ENCODE results near the gene PYY. TPM values are rescaled to one million over a fixed set of nuclear protein-coding genes. Genes with fewer than 3 reads are reported as not detected.
A peak's percentile ranks its signal among the peaks of the same experiment; 100 is the strongest.
"Not testable (repeated sequence)": the region's sequence is repeated elsewhere in the genome, so short reads cannot be mapped to it uniquely, and the experiment has no call there.

The PYY gene
- polyA plus RNA-seq, 1 donor: 36.2 TPM

- no peaks in the 10 kb centered on the region for H3K9me3 ChIP-seq (ENCODE audit: control insufficient read depth, low read depth, low read length)
- WGBS (ENCODE audit: insufficient coverage, low lambda C conversion rate): no CpG with 5 or more reads among the region's 3 CpGs
- H3K36me3 ChIP-seq (ENCODE audit: control insufficient read depth, insufficient read depth, low read length): no peaks in the 10 kb centered on the region
- H3K4me3 ChIP-seq (ENCODE audit: low read length): no peak overlapping the region
- DNase-seq: no peak
- H3K27ac ChIP-seq (ENCODE audit: low read length): no peak overlapping the region
- no peaks in the 10 kb centered on the region for H3K4me1 ChIP-seq (ENCODE audit: control insufficient read depth, insufficient read depth, low read length)
- H3K27me3 ChIP-seq (ENCODE audit: control insufficient read depth, insufficient read depth, low read length): peaks cover 15% of the 10 kb centered on the region
Measured at GRCh38 chr17:43966276-43966675, 12.5 kb upstream of the PYY start.

GRCh38 chr17:43962479-43962878, 8.7 kb upstream of the PYY start:
- no peaks in the 10 kb centered on the region for H3K4me1 ChIP-seq (ENCODE audit: control insufficient read depth, insufficient read depth, low read length)

DNA sequence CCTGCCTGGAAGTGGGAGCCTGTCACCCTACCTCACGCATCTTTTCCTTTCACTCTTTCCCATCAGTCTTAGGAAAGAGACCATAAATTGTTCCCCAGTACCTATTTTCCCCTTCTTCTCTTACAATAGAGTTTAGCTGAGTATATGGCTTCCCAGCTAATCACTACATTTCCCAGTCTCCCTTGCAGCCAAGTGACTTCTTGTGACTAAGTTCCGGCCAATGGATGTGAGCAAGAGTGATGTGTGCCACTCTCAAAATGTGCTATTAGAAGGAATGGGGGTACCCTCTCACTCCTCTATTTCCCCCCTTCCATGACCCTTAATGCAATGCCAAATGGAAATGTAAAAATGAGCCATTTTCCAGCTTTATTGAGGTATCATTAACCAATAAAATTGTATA, 8.2 kb upstream of the PYY start:
- peaks cover 18% of the 10 kb centered on the region for H3K27me3 ChIP-seq (ENCODE audit: control insufficient read depth, insufficient read depth, low read length)
- no peak overlapping the region for H3K4me3 ChIP-seq (ENCODE audit: low read length)
- H3K4me1 ChIP-seq (ENCODE audit: control insufficient read depth, insufficient read depth, low read length): no peaks in the 10 kb centered on the region
- no peak for DNase-seq
- H3K36me3 ChIP-seq (ENCODE audit: control insufficient read depth, insufficient read depth, low read length): no peaks in the 10 kb centered on the region
- H3K27ac ChIP-seq (ENCODE audit: low read length): no peak overlapping the region
- H3K9me3 ChIP-seq (ENCODE audit: control insufficient read depth, low read depth, low read length): no peaks in the 10 kb centered on the region
- 100% methylated on average over 1 of the region's 2 CpGs for WGBS (ENCODE audit: insufficient coverage, low lambda C conversion rate)

More at GRCh38 chr17:43962479-43962878, 8.7 kb upstream of the PYY start:
- no CpG with 5 or more reads among the region's 7 CpGs for WGBS (ENCODE audit: insufficient coverage, low lambda C conversion rate)
- Histone ChIP-seq H3K4me3 (ENCODE audit: low read length) (no peak overlapping the region), H3K9me3 (ENCODE audit: control insufficient read depth, low read depth, low read length) (no peaks in the 10 kb centered on the region), H3K27me3 (ENCODE audit: control insufficient read depth, insufficient read depth, low read length) (peaks cover 18% of the 10 kb centered on the region), H3K36me3 (ENCODE audit: control insufficient read depth, insufficient read depth, low read length) (no peaks in the 10 kb centered on the region), H3K27ac (ENCODE audit: low read length) (no peak overlapping the region)
- DNase-seq: no peak

- H3K27me3 ChIP-seq (ENCODE audit: control insufficient read depth, insufficient read depth, low read length): peaks cover 21% of the 10 kb centered on the region
- not testable (repeated sequence) for H3K27ac ChIP-seq (ENCODE audit: low read length); H3K36me3 ChIP-seq (ENCODE audit: control insufficient read depth, insufficient read depth, low read length); H3K4me3 ChIP-seq (ENCODE audit: low read length); DNase-seq; H3K4me1 ChIP-seq (ENCODE audit: control insufficient read depth, insufficient read depth, low read length); H3K9me3 ChIP-seq (ENCODE audit: control insufficient read depth, low read depth, low read length)
- no CpG with 5 or more reads among the region's 6 CpGs for WGBS (ENCODE audit: insufficient coverage, low lambda C conversion rate)
Measured at GRCh38 chr17:43961292-43961691, 7.6 kb upstream of the PYY start.

GRCh38 chr17:43958748-43959352, 5.1 kb upstream of the PYY start:
- WGBS (ENCODE audit: insufficient coverage, low lambda C conversion rate): 75% methylated on average over 2 of the region's 2 CpGs
- peaks cover 37% of the 10 kb centered on the region for H3K27me3 ChIP-seq (ENCODE audit: control insufficient read depth, insufficient read depth, low read length)
- no peak overlapping the region for H3K4me3 ChIP-seq (ENCODE audit: low read length)
- H3K9me3 ChIP-seq (ENCODE audit: control insufficient read depth, low read depth, low read length): no peaks in the 10 kb centered on the region
- no peaks in the 10 kb centered on the region for H3K36me3 ChIP-seq (ENCODE audit: control insufficient read depth, insufficient read depth, low read length)
- DNase-seq: no peak
- H3K27ac ChIP-seq (ENCODE audit: low read length): no peak overlapping the region
- no peaks in the 10 kb centered on the region for H3K4me1 ChIP-seq (ENCODE audit: control insufficient read depth, insufficient read depth, low read length)

DNA sequence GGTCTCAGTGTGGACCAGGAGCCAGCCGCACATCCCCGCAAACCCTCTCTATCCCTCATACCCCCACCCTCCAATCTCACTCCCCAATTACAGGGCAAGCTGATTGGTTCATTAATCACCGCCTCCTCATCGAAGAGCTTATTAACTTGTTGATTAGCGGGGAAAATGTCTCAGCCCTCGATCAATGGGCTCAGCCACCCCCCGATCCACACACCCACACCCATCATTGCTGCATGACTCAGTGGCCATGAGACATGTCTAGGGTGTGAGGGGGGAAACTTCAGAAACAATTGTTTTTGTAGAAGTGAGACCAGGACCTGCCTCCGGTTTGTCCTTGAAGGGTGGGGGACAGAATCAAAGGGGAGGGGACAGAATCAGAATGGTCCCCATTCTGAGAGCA, 2.5 kb upstream of the PYY start:
- Histone ChIP-seq H3K4me1 (ENCODE audit: control insufficient read depth, insufficient read depth, low read length) (peaks cover 10% of the 10 kb centered on the region), H3K4me3 (ENCODE audit: low read length) (no peak overlapping the region), H3K27ac (ENCODE audit: low read length) (no peak overlapping the region), H3K9me3 (ENCODE audit: control insufficient read depth, low read depth, low read length) (peaks cover 9% of the 10 kb centered on the region), H3K27me3 (ENCODE audit: control insufficient read depth, insufficient read depth, low read length) (peaks cover 52% of the 10 kb centered on the region), H3K36me3 (ENCODE audit: control insufficient read depth, insufficient read depth, low read length) (no peaks in the 10 kb centered on the region)
- no peak for DNase-seq
- no CpG with 5 or more reads among the region's 8 CpGs for WGBS (ENCODE audit: insufficient coverage, low lambda C conversion rate)

- Histone ChIP-seq H3K36me3 (ENCODE audit: control insufficient read depth, insufficient read depth, low read length) (no peaks in the 10 kb centered on the region), H3K4me1 (ENCODE audit: control insufficient read depth, insufficient read depth, low read length) (peaks cover 10% of the 10 kb centered on the region), H3K27ac (ENCODE audit: low read length) (no peak overlapping the region), H3K4me3 (ENCODE audit: low read length) (no peak overlapping the region), H3K9me3 (ENCODE audit: control insufficient read depth, low read depth, low read length) (peaks cover 9% of the 10 kb centered on the region), H3K27me3 (ENCODE audit: control insufficient read depth, insufficient read depth, low read length) (peaks cover 69% of the 10 kb centered on the region)
- WGBS (ENCODE audit: insufficient coverage, low lambda C conversion rate): no CpG with 5 or more reads among the region's 82 CpGs
- peak in 1 of 2 donors; percentile 32 for DNase-seq
Measured at GRCh38 chr17:43952724-43953666, 745 bp downstream of the PYY start.

DNA sequence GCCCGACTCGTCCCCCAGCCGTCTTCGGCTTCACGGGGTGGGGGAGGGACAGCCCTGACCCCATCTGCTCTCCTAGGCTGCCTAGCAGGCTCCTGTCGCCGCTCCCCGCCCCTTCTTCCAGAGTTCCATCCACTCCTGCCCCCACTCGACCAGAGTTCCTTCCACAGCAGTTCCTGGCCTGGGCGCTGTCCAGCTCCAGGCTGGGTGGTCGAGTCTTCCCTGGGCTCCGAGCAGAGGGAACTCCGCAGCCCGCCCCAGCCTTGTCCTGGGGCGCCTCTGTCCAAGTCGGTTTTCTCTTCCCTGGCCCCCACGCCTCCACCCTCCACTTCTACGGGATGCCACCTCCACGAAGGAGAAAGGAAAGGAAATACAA, 1.4 kb downstream of the PYY start:
- Histone ChIP-seq H3K27me3 (ENCODE audit: control insufficient read depth, insufficient read depth, low read length) (peaks cover 69% of the 10 kb centered on the region), H3K4me3 (ENCODE audit: low read length) (no peak overlapping the region), H3K9me3 (ENCODE audit: control insufficient read depth, low read depth, low read length) (peaks cover 9% of the 10 kb centered on the region), H3K36me3 (ENCODE audit: control insufficient read depth, insufficient read depth, low read length) (no peaks in the 10 kb centered on the region), H3K27ac (ENCODE audit: low read length) (no peak overlapping the region), H3K4me1 (ENCODE audit: control insufficient read depth, insufficient read depth, low read length) (peaks cover 10% of the 10 kb centered on the region)
- no CpG with 5 or more reads among the region's 19 CpGs for WGBS (ENCODE audit: insufficient coverage, low lambda C conversion rate)
- peak in 1 of 2 donors; percentile 25 for DNase-seq

- H3K4me3 ChIP-seq (ENCODE audit: low read length): no peak overlapping the region
- peaks cover 9% of the 10 kb centered on the region for H3K9me3 ChIP-seq (ENCODE audit: control insufficient read depth, low read depth, low read length)
- no peak overlapping the region for H3K27ac ChIP-seq (ENCODE audit: low read length)
- no peaks in the 10 kb centered on the region for H3K36me3 ChIP-seq (ENCODE audit: control insufficient read depth, insufficient read depth, low read length)
- WGBS (ENCODE audit: insufficient coverage, low lambda C conversion rate): 80% methylated on average over 1 of the region's 4 CpGs
- peaks cover 69% of the 10 kb centered on the region for H3K27me3 ChIP-seq (ENCODE audit: control insufficient read depth, insufficient read depth, low read length)
- H3K4me1 ChIP-seq (ENCODE audit: control insufficient read depth, insufficient read depth, low read length): peaks cover 10% of the 10 kb centered on the region
- no peak for DNase-seq
Measured at GRCh38 chr17:43951750-43952149, 2.0 kb downstream of the PYY start.

DNA sequence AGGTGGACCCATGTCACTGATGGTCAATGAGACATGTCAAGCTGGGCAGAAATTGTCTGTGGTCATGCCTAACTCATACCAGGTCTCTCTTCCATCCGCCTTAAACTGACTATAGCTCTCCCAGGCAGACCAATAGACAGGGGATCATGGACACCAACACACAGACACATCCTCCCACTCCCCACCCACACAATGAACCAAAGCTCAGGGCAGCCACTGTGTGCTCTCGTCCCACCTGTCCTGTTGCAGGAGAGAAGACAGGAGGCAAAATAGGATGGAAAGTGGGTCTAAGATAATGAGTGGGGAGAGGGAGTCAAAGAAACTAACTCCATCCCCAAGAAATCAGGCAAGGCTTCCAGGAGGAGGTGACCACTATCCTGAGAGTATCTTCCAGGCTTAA, 3.2 kb downstream of the PYY start:
- H3K4me1 ChIP-seq (ENCODE audit: control insufficient read depth, insufficient read depth, low read length): peaks cover 10% of the 10 kb centered on the region
- H3K4me3 ChIP-seq (ENCODE audit: low read length): no peak overlapping the region
- peaks cover 61% of the 10 kb centered on the region for H3K27me3 ChIP-seq (ENCODE audit: control insufficient read depth, insufficient read depth, low read length)
- WGBS (ENCODE audit: insufficient coverage, low lambda C conversion rate): no CpG with 5 or more reads among the region's 2 CpGs
- H3K9me3 ChIP-seq (ENCODE audit: control insufficient read depth, low read depth, low read length): peaks cover 9% of the 10 kb centered on the region
- H3K27ac ChIP-seq (ENCODE audit: low read length): no peak overlapping the region
- no peak for DNase-seq
- no peaks in the 10 kb centered on the region for H3K36me3 ChIP-seq (ENCODE audit: control insufficient read depth, insufficient read depth, low read length)
